HUES48 (cell line): ENCODE measurements around the gene ZNF346.
"Not testable (repeated sequence)": the region's sequence is repeated elsewhere in the genome, so short reads cannot be mapped to it uniquely, and the experiment has no call there.

ENCODE experiments used
- H3K27ac ChIP-seq: one replicate; pipeline ENCODE4 v1.7.0; 2013; ENCODE audit warnings: low read depth, low read length, inconsistent platforms
- H3K27me3 ChIP-seq: 2 replicates; pipeline ENCODE4 v1.6.1; 2013; ENCODE audit warnings: mild to moderate bottlenecking, low read length; ENCODE audit not compliant: control insufficient read depth, insufficient read depth
- H3K36me3 ChIP-seq: 2 replicates; pipeline ENCODE4 v1.6.1; 2013; ENCODE audit warnings: low read length; ENCODE audit not compliant: control insufficient read depth, insufficient read depth
- H3K4me1 ChIP-seq: 2 replicates; pipeline ENCODE4 v1.6.1; 2013; ENCODE audit warnings: mild to moderate bottlenecking, low read length; ENCODE audit not compliant: control insufficient read depth, insufficient read depth
- H3K4me3 ChIP-seq: 2 replicates; pipeline ENCODE4 v1.5.1; 2013; ENCODE audit warnings: mild to moderate bottlenecking, low read depth, low read length
- H3K9ac ChIP-seq: 2 replicates; pipeline ENCODE4 v1.6.1; 2013; ENCODE audit warnings: mild to moderate bottlenecking, low read depth, low read length, moderate library complexity
- H3K9me3 ChIP-seq: 2 replicates; pipeline ENCODE4 v1.6.1; 2013; ENCODE audit warnings: low read length; ENCODE audit not compliant: control insufficient read depth, insufficient read depth

The ZNF346 gene

GRCh38 chr5:176994460-176995121 is 27.9 kb upstream of the ZNF346 start:
- Histone ChIP-seq H3K36me3 (no peaks in the 10 kb centered on the region), H3K27me3 (no peaks in the 10 kb centered on the region), H3K4me1 (no peaks in the 10 kb centered on the region), H3K9me3 (0 out of 2 replicates have a peak, but pooled peaks cover 4% of the 10 kb centered on the region), H3K27ac (no peak overlapping the region), H3K9ac (no peak overlapping the region), H3K4me3 (no peak overlapping the region)

- no peaks in the 10 kb centered on the region for H3K27me3 ChIP-seq
- no peaks in the 10 kb centered on the region for H3K36me3 ChIP-seq
- no peaks in the 10 kb centered on the region for H3K4me1 ChIP-seq
- H3K9ac ChIP-seq, result no peak overlapping the region
- 0 out of 2 replicates have a peak, but pooled peaks cover 4% of the 10 kb centered on the region for H3K9me3 ChIP-seq
- no peak overlapping the region for H3K27ac ChIP-seq
- no peak overlapping the region for H3K4me3 ChIP-seq
These were observed 27.4 kb upstream of the ZNF346 start for GRCh38 chr5:176995122-176995490.

- no peaks in the 10 kb centered on the region for H3K36me3 ChIP-seq
- no peaks in the 10 kb centered on the region for H3K27me3 ChIP-seq
- no peak overlapping the region for H3K9ac ChIP-seq
- no peak overlapping the region for H3K27ac ChIP-seq
- 0 out of 2 replicates have a peak, but pooled peaks cover 4% of the 10 kb centered on the region for H3K9me3 ChIP-seq
- no peak overlapping the region for H3K4me3 ChIP-seq
- H3K4me1 ChIP-seq, result no peaks in the 10 kb centered on the region
These were observed 26.4 kb upstream of the ZNF346 start for GRCh38 chr5:176995896-176996767.

GRCh38 chr5:176996780-176997179 is 25.7 kb upstream of the ZNF346 start:
- Histone ChIP-seq H3K36me3 (no peaks in the 10 kb centered on the region), H3K27me3 (no peaks in the 10 kb centered on the region), H3K9me3 (0 out of 2 replicates have a peak, but pooled peaks cover 4% of the 10 kb centered on the region), H3K4me3 (no peak overlapping the region), H3K27ac (no peak overlapping the region), H3K4me1 (no peaks in the 10 kb centered on the region), H3K9ac (no peak overlapping the region)

- no peaks in the 10 kb centered on the region for H3K36me3 ChIP-seq
- peaks cover 5% of the 10 kb centered on the region; the same call in 1 of the 2 replicates for H3K4me1 ChIP-seq
- no peak overlapping the region for H3K4me3 ChIP-seq
- H3K27me3 ChIP-seq, result no peaks in the 10 kb centered on the region
- H3K27ac ChIP-seq, result no peak overlapping the region
- no peak overlapping the region for H3K9ac ChIP-seq
- 0 out of 2 replicates have a peak, but pooled peaks cover 4% of the 10 kb centered on the region for H3K9me3 ChIP-seq
These were observed 23.7 kb upstream of the ZNF346 start for GRCh38 chr5:176998828-176999227.

- not testable (repeated sequence) for H3K9ac ChIP-seq, H3K9me3 ChIP-seq, H3K27me3 ChIP-seq, H3K36me3 ChIP-seq, H3K27ac ChIP-seq, H3K4me1 ChIP-seq, H3K4me3 ChIP-seq
These were observed 23.0 kb upstream of the ZNF346 start for GRCh38 chr5:176999526-176999925.

GRCh38 chr5:177003649-177004048 is 18.8 kb upstream of the ZNF346 start:
- Histone ChIP-seq H3K36me3 (no peaks in the 10 kb centered on the region), H3K9me3 (no peaks in the 10 kb centered on the region), H3K9ac (no peak overlapping the region), H3K27me3 (no peaks in the 10 kb centered on the region), H3K4me1 (peaks cover 15% of the 10 kb centered on the region; the same call in 1 of the 2 replicates), H3K4me3 (no peak overlapping the region), H3K27ac (no peak overlapping the region)

GRCh38 chr5:177004961-177005360 is 17.5 kb upstream of the ZNF346 start:
- Histone ChIP-seq H3K36me3 (no peaks in the 10 kb centered on the region), H3K27me3 (no peaks in the 10 kb centered on the region), H3K4me3 (peak overlapping the region; percentile 74), H3K9me3 (no peaks in the 10 kb centered on the region), H3K27ac (no peak overlapping the region), H3K4me1 (peaks cover 15% of the 10 kb centered on the region; the same call in 1 of the 2 replicates), H3K9ac (no peak overlapping the region)

GRCh38 chr5:177005619-177006264 is 16.8 kb upstream of the ZNF346 start:
- H3K36me3 ChIP-seq, result no peaks in the 10 kb centered on the region
- peak overlapping the region; percentile 65 for H3K9ac ChIP-seq
- no peaks in the 10 kb centered on the region for H3K27me3 ChIP-seq

GRCh38 chr5:177006265-177006972 is 16.1 kb upstream of the ZNF346 start, which contains the start of gene UIMC1:
Gene UIMC1 (minus strand): TSS chr5:177006779. CDS start chr5:176982615, 24,164 bp downstream.
- H3K9me3 ChIP-seq, result no peaks in the 10 kb centered on the region
- peak within 1 kb of the TSS; percentile 74 for H3K4me3 ChIP-seq
- H3K27me3 ChIP-seq, result no peaks in the 10 kb centered on the region
- no peaks in the 10 kb centered on the region for H3K36me3 ChIP-seq
- H3K27ac ChIP-seq, result peak within 1 kb of the TSS; percentile 97
- peak within 1 kb of the TSS; percentile 65 for H3K9ac ChIP-seq
- peaks cover 18% of the 10 kb centered on the region for H3K4me1 ChIP-seq

More at GRCh38 chr5:177005619-177006264, 16.8 kb upstream of the ZNF346 start:
- H3K27ac ChIP-seq, result peak overlapping the region; percentile 97
- H3K4me1 ChIP-seq, result peaks cover 18% of the 10 kb centered on the region
- H3K9me3 ChIP-seq, result no peaks in the 10 kb centered on the region
- H3K4me3 ChIP-seq, result peak overlapping the region; percentile 74
